ENCODE results near the gene MOGAT1.
"Not testable (repeated sequence)": the region's sequence is repeated elsewhere in the genome, so short reads cannot be mapped to it uniquely, and the experiment has no call there.

The MOGAT1 gene

DNA sequence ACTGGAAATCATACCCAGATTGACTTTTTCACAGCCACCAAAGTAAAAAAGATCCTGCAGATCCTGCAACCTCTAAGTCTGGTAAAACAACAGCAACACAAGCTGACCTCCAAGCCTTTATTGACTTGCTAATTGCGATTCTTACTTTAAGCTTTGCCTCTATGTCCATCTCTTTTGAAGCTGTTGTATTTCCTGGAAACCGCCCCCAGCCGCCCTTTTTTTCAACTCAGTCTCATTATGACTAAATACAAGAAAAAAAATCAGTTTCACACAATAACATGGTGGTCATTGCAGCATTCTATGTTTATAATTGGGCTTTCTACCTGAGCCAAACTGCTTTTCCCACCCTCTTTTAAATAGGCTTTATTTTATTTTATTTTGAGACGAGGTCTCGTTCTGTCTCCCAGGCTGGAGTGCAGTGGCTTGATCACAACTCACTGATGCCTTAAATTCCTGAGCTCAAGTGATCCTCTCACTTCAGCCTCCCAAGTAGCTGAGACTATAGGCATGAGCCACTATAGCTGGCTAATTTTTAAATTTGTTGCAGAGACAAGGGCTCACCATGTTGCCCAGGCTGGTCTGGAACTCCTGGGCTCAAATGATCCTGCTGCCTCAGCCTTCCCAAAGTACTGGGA, 76.2 kb downstream of the MOGAT1 start:
- DNase-seq, result no peak

- DNase-seq, result no peak
Observed at GRCh38 chr2:222750533-222750932, 79.1 kb downstream of the MOGAT1 start.

- no peak for DNase-seq
Observed at GRCh38 chr2:222751238-222751637, 79.8 kb downstream of the MOGAT1 start.

DNA sequence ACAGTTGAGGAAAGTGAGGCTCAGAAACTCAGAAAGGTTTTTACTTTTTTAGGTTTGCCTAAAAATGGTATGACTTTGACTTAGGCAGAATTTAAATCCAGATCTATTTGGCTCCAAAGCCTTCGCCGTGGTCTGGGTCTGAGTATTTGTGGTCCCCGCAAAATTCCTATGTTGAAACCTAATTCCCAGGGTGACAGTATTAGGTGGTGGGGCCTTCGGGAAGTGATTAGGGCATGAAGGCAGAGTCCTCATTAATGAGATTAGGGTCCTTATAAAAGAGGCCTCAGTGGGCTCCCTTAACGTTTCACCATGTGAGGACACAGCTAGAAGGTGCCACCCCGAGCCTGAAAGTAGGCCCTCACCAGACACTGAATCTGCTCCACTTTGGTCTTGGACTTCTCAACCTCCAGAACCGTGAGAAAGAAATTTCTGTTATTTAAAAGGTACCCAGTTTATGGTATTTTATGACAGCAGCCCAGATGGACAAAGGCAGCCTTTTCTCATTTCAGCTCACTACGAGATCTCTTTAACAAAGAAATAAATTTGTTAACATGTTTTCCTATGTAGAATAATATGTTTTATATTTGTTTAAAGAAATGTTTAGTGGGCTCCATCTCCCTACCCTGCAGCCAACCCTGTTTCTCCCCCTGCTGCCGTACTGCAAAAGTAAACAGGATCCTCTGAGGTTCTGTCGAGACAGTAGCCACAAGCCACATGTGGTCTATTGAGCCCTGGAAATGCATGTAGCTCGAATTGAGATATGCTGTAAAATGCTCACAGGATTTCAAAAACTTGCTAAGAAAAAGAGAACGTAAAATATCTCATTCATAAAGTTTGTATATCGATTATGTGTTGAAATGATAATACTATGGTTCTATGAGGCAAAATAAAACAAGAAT, 80.6 kb downstream of the MOGAT1 start:
- DNase-seq, result no peak

GRCh38 chr2:222752746-222753145, 81.3 kb downstream of the MOGAT1 start:
- DNase-seq, result no peak

- DNase-seq, result no peak
Observed at GRCh38 chr2:222753251-222753824, 81.9 kb downstream of the MOGAT1 start.

DNA sequence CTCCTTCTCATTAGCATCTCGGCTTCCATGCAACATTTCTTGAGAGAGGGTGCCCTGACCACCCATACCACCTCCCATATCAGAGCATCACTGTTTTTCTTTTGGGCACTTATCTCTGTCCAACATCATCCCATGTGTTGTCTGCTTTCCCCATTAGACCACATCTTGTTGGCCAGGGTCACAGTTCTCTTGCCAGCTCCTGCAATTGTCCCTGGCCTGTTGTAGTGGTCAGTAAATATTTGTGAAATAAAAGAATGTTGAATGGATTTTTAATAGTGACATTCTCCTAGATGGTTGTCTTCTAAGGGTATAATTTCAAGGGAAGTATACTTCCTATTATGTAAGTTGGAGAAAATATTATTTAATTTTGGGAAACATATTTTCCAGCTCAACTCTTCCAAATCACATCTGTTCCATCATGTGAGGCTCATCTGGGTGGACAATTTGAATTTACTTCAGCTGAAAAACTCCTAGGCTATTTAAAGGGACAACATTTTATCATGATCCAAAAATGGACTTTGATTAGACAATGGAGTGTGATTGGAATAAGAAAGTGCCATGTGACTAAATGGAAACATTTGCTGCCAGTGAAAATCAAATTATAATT, 83.0 kb downstream of the MOGAT1 start:
- DNase-seq, result no peak

DNA sequence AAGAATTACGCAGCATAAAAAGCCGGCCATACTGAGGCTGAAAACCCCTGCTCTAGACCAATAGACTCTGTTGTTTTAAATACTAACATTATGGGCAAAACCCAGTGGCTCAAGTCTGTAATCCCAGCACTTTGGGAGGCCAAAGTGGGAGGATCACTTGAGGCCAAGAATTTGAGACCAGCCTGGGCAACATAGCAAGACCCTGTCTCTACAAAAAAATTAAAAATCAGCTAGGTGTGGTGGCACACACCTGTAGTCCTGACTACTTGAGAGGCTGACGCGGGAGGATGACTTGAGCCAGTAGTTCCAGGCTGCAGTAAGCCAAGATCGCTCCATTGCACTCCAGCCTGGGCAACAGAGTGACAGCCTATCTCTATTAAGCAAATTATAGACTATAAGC, 84.1 kb downstream of the MOGAT1 start:
- DNase-seq, result not testable (repeated sequence)

- no peak for DNase-seq
Observed at GRCh38 chr2:222756362-222756831, 84.9 kb downstream of the MOGAT1 start.

DNA sequence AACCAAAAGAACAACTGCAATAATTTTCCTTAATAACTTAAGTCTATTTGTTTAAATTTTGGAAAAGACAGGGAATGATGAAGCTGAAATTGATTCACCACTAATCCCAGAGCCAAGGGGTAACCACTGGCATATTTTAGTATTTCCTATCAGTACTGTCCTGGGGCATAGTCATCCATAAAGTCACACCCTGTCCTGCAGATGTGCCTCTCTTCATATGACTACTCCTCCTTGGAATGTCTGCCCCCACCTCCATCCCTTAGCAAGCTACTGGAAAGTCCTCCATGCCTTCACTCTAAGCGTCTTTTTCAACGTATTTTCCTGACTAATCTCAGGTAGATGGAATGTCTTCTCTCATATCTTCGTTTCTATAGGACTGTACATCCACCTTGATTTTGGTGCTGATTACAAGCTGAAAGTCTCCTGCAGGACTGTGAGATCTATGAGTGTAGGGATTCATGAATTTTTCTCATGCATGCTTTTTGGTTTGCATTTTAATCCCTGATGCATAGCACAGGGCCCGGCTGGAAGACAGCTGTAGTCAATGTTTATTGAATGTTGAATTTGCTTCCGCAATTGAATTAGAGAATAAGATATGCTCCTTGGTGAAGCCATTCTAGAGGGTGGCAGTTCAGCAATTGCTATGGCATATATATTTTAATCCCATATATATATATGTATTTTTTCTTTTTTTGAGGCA, 85.6 kb downstream of the MOGAT1 start:
- no peak for DNase-seq

All from KG1 (cell line).